HG03460 (cell line): Measurements from ENCODE around the gene CC2D2B.
"Not testable (repeated sequence)": the region's sequence is repeated elsewhere in the genome, so short reads cannot be mapped to it uniquely, and the experiment has no call there.

ENCODE experiments used
- ATAC-seq: cut with Tn5 transposase; IDR thresholded peaks from one replicate; pipeline ENCODE4 v1.9.1; 2021; ENCODE audit not compliant: unreplicated experiment

CC2D2B gene

GRCh38 chr10:96014473-96015102 is 106.8 kb downstream of the CC2D2B start:
- ATAC-seq: no peak

GRCh38 chr10:96017191-96017687 is 109.5 kb downstream of the CC2D2B start:
- ATAC-seq: peak; percentile 71

GRCh38 chr10:96021332-96021731 is 113.6 kb downstream of the CC2D2B start:
- ATAC-seq: no peak

GRCh38 chr10:96022739-96023138 is 115.0 kb downstream of the CC2D2B start:
- ATAC-seq: no peak

- ATAC-seq: no peak
These were observed 115.4 kb downstream of the CC2D2B start for GRCh38 chr10:96023168-96023567.

- ATAC-seq: no peak
These were observed 117.8 kb downstream of the CC2D2B start for GRCh38 chr10:96025566-96025965.

GRCh38 chr10:96034625-96035024 is 126.8 kb downstream of the CC2D2B start:
- ATAC-seq: no peak

- ATAC-seq: no peak
These were observed 131.0 kb downstream of the CC2D2B start for GRCh38 chr10:96038476-96039387.

- ATAC-seq: no peak
These were observed 133.4 kb downstream of the CC2D2B start for GRCh38 chr10:96041146-96041545.

GRCh38 chr10:96043033-96043892 is 135.5 kb downstream of the CC2D2B start, which contains the start of gene CCNJ:
TSS of gene CCNJ (plus strand) at chr10:96043583. CDS start at chr10:96044394, 811 bp downstream.
- ATAC-seq: peak; percentile 84

GRCh38 chr10:96043893-96044715 is 136.3 kb downstream of the CC2D2B start:
- ATAC-seq: peak; percentile 37

GRCh38 chr10:96044736-96045135 is 137.0 kb downstream of the CC2D2B start:
- no peak for ATAC-seq

- no peak for ATAC-seq
These were observed 138.8 kb downstream of the CC2D2B start for GRCh38 chr10:96046546-96046945.

- ATAC-seq: no peak
These were observed 139.4 kb downstream of the CC2D2B start for GRCh38 chr10:96047004-96047649.

- ATAC-seq: not testable (repeated sequence)
These were observed 140.2 kb downstream of the CC2D2B start for GRCh38 chr10:96047925-96048324.

GRCh38 chr10:96049340-96049739 is 141.6 kb downstream of the CC2D2B start:
- no peak for ATAC-seq

- ATAC-seq: no peak
These were observed 146.2 kb downstream of the CC2D2B start for GRCh38 chr10:96053985-96054384.

- ATAC-seq: no peak
These were observed 149.0 kb downstream of the CC2D2B start for GRCh38 chr10:96056787-96057186.

- ATAC-seq: no peak
These were observed 153.5 kb downstream of the CC2D2B start for GRCh38 chr10:96061232-96061631.

- ATAC-seq: no peak
These were observed 164.9 kb downstream of the CC2D2B start for GRCh38 chr10:96072674-96073073.
